H1 (cell line): Measurements from ENCODE around the gene CHPF2. TPM values are rescaled to one million over a fixed set of nuclear protein-coding genes. Genes with fewer than 3 reads are reported as not detected.

ENCODE experiments used
- CTCF ChIA-PET: fragments of 300-600 bp; sonication (Branson Sonifier 250); formaldehyde crosslinking; loops from one replicate; lab custom pipeline; 2021; ENCODE audit not compliant: partially characterized antibody; lab: Charles Lee
- POLR2A ChIA-PET: fragments of 300-600 bp; sonication (Branson Sonifier 250); formaldehyde crosslinking; loops from one replicate; lab custom pipeline; 2021; ENCODE audit warnings: inconsistent platforms; ENCODE audit not compliant: partially characterized antibody; lab: Charles Lee
- DNase-seq, 2 experiments: peaks; one replicate each; pipeline versions ENCODE4 v3.0.0 to v3.0.0-alpha.2; 2010 to 2022; ENCODE audit warnings: low spot score in 2 of 2, low read depth in 1 of 2, mixed read lengths in 1 of 2
- FAIRE-seq: peaks from 2 replicates; lab custom pipeline; 2011; peaks lifted over from hg19 to GRCh38; lab: Jason Lieb, UNC
- H2AFZ ChIP-seq: 2 replicates; pipeline ENCODE4 v1.8.1; 2012; ENCODE audit warnings: low read length, inconsistent platforms
- H2AK5ac ChIP-seq: 2 replicates; pipeline ENCODE4 v1.6.1; 2013; ENCODE audit warnings: low read depth, low read length
- H2BK120ac ChIP-seq: replicated peaks from 2 replicates; pipeline ENCODE3; 2013; ENCODE audit warnings: low read depth, low read length, inconsistent platforms
- H2BK12ac ChIP-seq: 2 replicates; pipeline ENCODE4 v1.6.1; 2013; ENCODE audit warnings: low read depth, low read length
- H2BK15ac ChIP-seq: 2 replicates; pipeline ENCODE4 v1.6.1; 2013; ENCODE audit warnings: low read length
- H2BK20ac ChIP-seq: 2 replicates; pipeline ENCODE4 v1.6.1; 2013; ENCODE audit warnings: low read length
- H2BK5ac ChIP-seq: 2 replicates; pipeline ENCODE4 v1.6.1; 2013; ENCODE audit warnings: low read depth, low read length
- H3K14ac ChIP-seq: 2 replicates; pipeline ENCODE4 v1.6.1; 2013; ENCODE audit warnings: inconsistent platforms; ENCODE audit not compliant: insufficient read length
- H3K18ac ChIP-seq: 2 replicates; pipeline ENCODE4 v1.6.1; 2013; ENCODE audit warnings: low read length; ENCODE audit errors: extremely low read depth
- H3K23ac ChIP-seq: 2 replicates; pipeline ENCODE4 v1.6.1; 2013; ENCODE audit warnings: inconsistent platforms; ENCODE audit not compliant: insufficient read length
- H3K23me2 ChIP-seq: 2 replicates; pipeline ENCODE4 v1.6.1; 2013; ENCODE audit warnings: low read depth, low read length
- H3K27ac ChIP-seq: 2 replicates; pipeline ENCODE4 v1.6.1; 2011; ENCODE audit warnings: low read depth, low read length, inconsistent platforms
- H3K27me3 ChIP-seq, 4 experiments: replicated peaks in 1 of 4; 1 replicate in 1 of 4; 2 replicates in 3 of 4; pipeline versions ENCODE4 v1.6.1 to v1.8.1; 2011 to 2013; ENCODE audit warnings: low read length in 3 of 4, mild to moderate bottlenecking in 3 of 4, inconsistent platforms in 2 of 4, mixed read lengths in 2 of 4, moderate library complexity in 1 of 4; ENCODE audit not compliant: control insufficient read depth in 3 of 4, insufficient read depth in 3 of 4; ENCODE audit errors: extremely low read depth in 1 of 4
- H3K36me3 ChIP-seq, 4 experiments: 2 replicates each; pipeline versions ENCODE4 v1.6.1 to v1.8.1; 2011 to 2013; ENCODE audit warnings: mild to moderate bottlenecking in 4 of 4, low read length in 3 of 4, moderate library complexity in 2 of 4, control low read depth in 1 of 4, inconsistent platforms in 1 of 4; ENCODE audit not compliant: insufficient read depth in 4 of 4, control insufficient read depth in 2 of 4
- H3K4ac ChIP-seq: replicated peaks from 2 replicates; pipeline ENCODE3; 2013; ENCODE audit warnings: low read length, low read depth, mixed read lengths, inconsistent platforms; ENCODE audit not compliant: insufficient read length
- H3K4me1 ChIP-seq, 4 experiments: replicated peaks in 1 of 4; 1 replicate in 1 of 4; 2 replicates in 3 of 4; pipeline versions ENCODE4 v1.6.1 to v1.8.1; 2011 to 2013; ENCODE audit warnings: low read length in 3 of 4, inconsistent platforms in 2 of 4, mixed read lengths in 1 of 4; ENCODE audit not compliant: insufficient read depth in 4 of 4, control insufficient read depth in 3 of 4
- H3K4me2 ChIP-seq, 2 experiments: 2 replicates each; pipeline versions ENCODE4 v1.6.1 to v1.8.1; 2011 to 2013; ENCODE audit warnings: low read depth in 2 of 2, low read length in 2 of 2, control low read depth in 1 of 2, inconsistent platforms in 1 of 2, mild to moderate bottlenecking in 1 of 2; ENCODE audit not compliant: insufficient read depth in 1 of 2
- H3K4me3 ChIP-seq, 4 experiments: fragments of 200-600, 300-600 bp in 1 of 4; sonication (generic), shearing (Covaris generic), sonication (Bioruptor Twin) in 1 of 4; 2 replicates each; pipeline versions ENCODE4 v1.5.1 to v1.8.1; 2011 to 2016; ENCODE audit warnings: low read length in 4 of 4, low read depth in 3 of 4, control low read depth in 2 of 4, inconsistent platforms in 2 of 4, mild to moderate bottlenecking in 2 of 4, mixed read lengths in 1 of 4, moderate library complexity in 1 of 4; ENCODE audit not compliant: insufficient read depth in 2 of 4; ENCODE audit errors: extremely low read depth in 1 of 4
- H3K56ac ChIP-seq: replicated peaks from 2 replicates; pipeline ENCODE3; 2013; ENCODE audit warnings: low read depth, mild to moderate bottlenecking, mixed read lengths, low read length, inconsistent platforms; ENCODE audit not compliant: insufficient read length
- H3K79me1 ChIP-seq: 2 replicates; pipeline ENCODE4 v1.6.1; 2013; ENCODE audit warnings: low read depth, low read length, control low read depth
- H3K79me2 ChIP-seq, 2 experiments: 2 replicates each; pipeline versions ENCODE4 v1.6.1 to v1.8.1; 2012 to 2013; ENCODE audit warnings: low read length in 2 of 2, mild to moderate bottlenecking in 2 of 2, inconsistent platforms in 1 of 2; ENCODE audit not compliant: insufficient read depth in 2 of 2, control insufficient read depth in 1 of 2
- H3K9ac ChIP-seq, 4 experiments: replicated peaks in 1 of 4; 1 replicate in 1 of 4; 2 replicates in 3 of 4; pipeline versions ENCODE4 v1.6.1 to v1.8.1; 2011 to 2013; ENCODE audit warnings: low read depth in 3 of 4, low read length in 3 of 4, control low read depth in 2 of 4, mild to moderate bottlenecking in 2 of 4, moderate library complexity in 2 of 4, inconsistent platforms in 1 of 4; ENCODE audit errors: extremely low read depth in 1 of 4
- H3K9me3 ChIP-seq, 2 experiments: 2 replicates each; pipeline versions ENCODE4 v1.6.1 to v1.8.1; 2012 to 2013; ENCODE audit warnings: mild to moderate bottlenecking in 2 of 2, moderate library complexity in 2 of 2, control low read depth in 1 of 2, inconsistent platforms in 1 of 2, low read depth in 1 of 2, low read length in 1 of 2, mixed read lengths in 1 of 2; ENCODE audit not compliant: insufficient read depth in 2 of 2
- H4K20me1 ChIP-seq, 2 experiments: replicated peaks in 1 of 2; 2 replicates each; pipeline versions ENCODE3 to v1.8.1; 2011 to 2013; ENCODE audit warnings: inconsistent platforms in 2 of 2, low read length in 2 of 2, mild to moderate bottlenecking in 1 of 2; ENCODE audit not compliant: insufficient read depth in 2 of 2, control insufficient read depth in 1 of 2
- H4K5ac ChIP-seq: 2 replicates; pipeline ENCODE4 v1.6.1; 2013; ENCODE audit warnings: low read length, low read depth, mixed read lengths, inconsistent platforms; ENCODE audit not compliant: insufficient read length
- H4K8ac ChIP-seq: 2 replicates; pipeline ENCODE4 v1.8.0; 2013; ENCODE audit warnings: mild to moderate bottlenecking, moderate library complexity, low read length, inconsistent platforms; ENCODE audit not compliant: insufficient read depth; ENCODE audit errors: extremely low read depth
- H4K91ac ChIP-seq: replicated peaks from 2 replicates; pipeline ENCODE3; 2013; ENCODE audit warnings: low read length, mixed read lengths, inconsistent platforms; ENCODE audit not compliant: insufficient read length
- BACH1 ChIP-seq: IDR thresholded peaks from 2 replicates; pipeline ENCODE4 v1.6.1; 2012; ENCODE audit warnings: low read length, improper control_type of control experiment
- CHD2 ChIP-seq: IDR thresholded peaks from 2 replicates; pipeline ENCODE4 v1.6.1; 2012; ENCODE audit warnings: low read length, improper control_type of control experiment
- GABPA ChIP-seq: IDR thresholded peaks from 2 replicates; pipeline ENCODE4 v1.6.1; 2011; ENCODE audit warnings: mild to moderate bottlenecking, low read length, moderate library complexity, borderline replicate concordance; ENCODE audit not compliant: insufficient read depth
- KDM1A ChIP-seq: fragments of 200-600, 300-600 bp; sonication (generic); IDR thresholded peaks from 2 replicates; pipeline ENCODE4 v1.7.1; 2016; ENCODE audit warnings: mild to moderate bottlenecking, low read length, borderline replicate concordance
- NRF1 ChIP-seq: IDR thresholded peaks from 2 replicates; pipeline ENCODE4 v1.6.1; 2011; ENCODE audit warnings: mild to moderate bottlenecking, low read depth, low read length, improper control_type of control experiment
- POLR2A ChIP-seq, 2 experiments: IDR thresholded peaks; 1 replicate in 1 of 2; 2 replicates in 1 of 2; pipeline ENCODE4 v1.6.1; 2011; ENCODE audit warnings: low read depth in 2 of 2, low read length in 2 of 2, mild to moderate bottlenecking in 2 of 2; ENCODE audit errors: control extremely low read depth in 1 of 2
- POLR2AphosphoS5 ChIP-seq: IDR thresholded peaks from 2 replicates; pipeline ENCODE4 v1.6.1; 2011; ENCODE audit warnings: low read depth, low read length
- SP1 ChIP-seq: IDR thresholded peaks from 2 replicates; pipeline ENCODE4 v1.6.1; 2011; ENCODE audit warnings: low read depth, low read length
- SP2 ChIP-seq: IDR thresholded peaks from 2 replicates; pipeline ENCODE4 v1.6.1; 2012; ENCODE audit warnings: mild to moderate bottlenecking, low read length, inconsistent platforms
- YY1 ChIP-seq: IDR thresholded peaks from 2 replicates; pipeline ENCODE4 v1.6.1; 2011; ENCODE audit warnings: low read depth, mild to moderate bottlenecking, low read length
- ZNF274 ChIP-seq: IDR thresholded peaks from 2 replicates; pipeline ENCODE4 v1.7.0; 2012; ENCODE audit warnings: low read length, borderline replicate concordance; ENCODE audit errors: extremely low read depth
- WGBS, 2 experiments: shearing (Covaris generic) in 1 of 2; methylation state at CpG; one replicate each; pipeline versions ENCODE4 v1.1.6 to v1.1.7; 2013 to 2015; ENCODE audit warnings: low lambda C conversion rate in 2 of 2, mixed read lengths in 2 of 2, inconsistent platforms in 1 of 2, low coverage in 1 of 2, missing lambda C conversion rate in 1 of 2; ENCODE audit not compliant: insufficient replicate concordance in 2 of 2, insufficient coverage in 1 of 2, insufficient read length in 1 of 2; ENCODE audit errors: extremely low coverage in 1 of 2, missing lambda C conversion rate in 1 of 2; 5-methylcytosine and 5-hydroxymethylcytosine counted together
- polyA plus RNA-seq, 7 experiments: library from polyadenylated mRNA; depleted of rRNA in 3 of 7; stranded (reverse) in 5 of 7; unstranded in 2 of 7; fragments of >200 nt in 5 of 7; fragments of 200-250 nt in 2 of 7; gene quantifications; 1 replicate in 5 of 7; 2 replicates in 1 of 7; 4 replicates in 1 of 7; pipeline versions ENCODE4 v1.2.1 to v1.2.3, GENCODE V29; 2011 to 2013; ENCODE audit warnings: missing spikeins in 2 of 7, mixed read lengths in 2 of 7
- total RNA-seq: library from RNA; stranded (reverse); fragmentation: NEBNext Ultra II Directional; extraction: Animal tissue kit (Norgen Biotek cat#: 25700); gene quantifications from 2 replicates; pipeline ENCODE4 v1.2.1, GENCODE V29; 2021
- TF ChIP-seq, protein P1 (sequence below): IDR thresholded peaks from 2 replicates; pipeline ENCODE4 v1.6.1; 2012; ENCODE audit warnings: inconsistent platforms

Gene CHPF2
- total and polyA plus RNA-seq, 2 of the 8 experiments (the other 6 are each of a cell fraction or from before 2014, with no cell fraction given) = 14.4 to 20.6 TPM

DNA sequence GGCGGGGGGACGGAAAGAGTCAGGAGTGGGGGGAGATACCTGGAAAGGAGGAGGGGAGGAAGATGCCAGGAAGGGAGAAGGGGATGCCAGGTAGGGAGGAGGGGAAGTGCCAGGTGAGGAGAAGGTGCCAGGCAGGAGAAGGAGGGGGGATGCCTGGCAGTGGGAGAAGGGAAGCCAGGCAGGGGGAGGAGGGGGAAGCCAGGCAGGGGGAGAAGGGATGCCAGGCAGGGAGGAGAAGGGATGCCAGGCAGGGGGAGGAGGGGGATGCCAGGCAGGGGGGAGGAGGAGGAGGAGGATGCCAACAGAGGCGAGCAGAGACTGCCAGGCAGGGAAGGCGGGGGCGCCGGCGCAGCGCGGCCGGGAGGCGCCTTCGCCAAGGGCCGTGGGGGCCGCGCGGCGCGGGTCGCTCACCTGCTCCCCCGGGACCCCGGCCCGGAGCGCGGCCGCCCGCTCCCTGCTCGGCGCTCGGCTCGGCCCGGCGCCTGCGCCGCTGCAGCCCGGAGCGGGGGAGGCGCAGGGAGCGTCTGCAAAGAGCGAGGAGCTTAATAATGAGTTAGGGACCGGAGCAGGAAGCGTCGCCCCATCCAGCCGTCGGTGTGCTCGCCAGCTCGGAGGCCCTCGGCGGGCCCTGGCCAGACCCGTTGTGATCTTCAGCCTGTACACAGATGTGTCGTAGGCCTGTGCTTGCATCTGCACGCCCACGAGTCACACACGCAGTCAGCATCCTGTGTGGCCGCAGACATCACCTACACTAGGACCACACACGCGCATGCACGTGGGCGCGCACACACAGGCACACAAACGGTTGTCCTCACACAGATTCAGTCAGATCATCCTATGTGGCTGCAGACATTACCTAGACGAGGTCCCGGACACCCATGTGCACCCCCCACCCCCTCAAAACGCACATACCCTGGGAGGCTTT is 44.6 kb downstream of the CHPF2 start:
- Histone ChIP-seq H2BK5ac (peak overlapping the region; percentile 18; the same call in 1 of the 2 replicates), H3K79me2 (no peaks in the 10 kb centered on the region), H3K23ac (no peak overlapping the region), H3K14ac (no peak overlapping the region), H4K91ac (peak overlapping the region; percentile 31), H2BK15ac (peak overlapping the region; percentile 61), H3K23me2 (peaks cover 10% of the 10 kb centered on the region; the same call in 1 of the 2 replicates), H4K5ac (peak overlapping the region; percentile 67), H4K20me1 (peaks cover 0 to 1% of the 10 kb centered on the region in 2 experiments), H2BK120ac (no peak overlapping the region), H3K4me2 (peak overlapping the region; percentile 71 to 81), H2BK20ac (no peak overlapping the region), H3K27me3 (peaks cover 0 to 25% (median 19%) of the 10 kb centered on the region in 4 experiments; a peak in 6 of 7 replicates), H2BK12ac (peak overlapping the region; percentile 82; the same call in 1 of the 2 replicates), H3K4me1 (peaks cover 0 to 15% (median 10%) of the 10 kb centered on the region in 4 experiments; a peak in 6 of 7 replicates), H3K9me3 (no peaks in the 10 kb centered on the region), H3K9ac (peak overlapping the region in 1 of 4 experiments; percentile 54; a peak in 1 of 7 replicates), H2AK5ac (no peak overlapping the region), H3K79me1 (no peaks in the 10 kb centered on the region), H3K56ac (no peak overlapping the region), H3K18ac (no peak overlapping the region), H3K4me3 (peak overlapping the region; percentile 23 to 63 (median 42); a peak in 7 of 8 replicates), H3K36me3 (no peaks in the 10 kb centered on the region), H3K4ac (no peak overlapping the region), H2AFZ (peak overlapping the region; percentile 100), H4K8ac (peak overlapping the region; percentile 28; the same call in 1 of the 2 replicates), H3K27ac (no peak overlapping the region)
- POLR2A ChIA-PET = interaction anchor here (0.8 to 1.1 kb wide), 5 partner anchors 10 to 243 kb away, joined by 3 read pairs; partner anchors contain the start of gene RHEB
- CTCF ChIA-PET = interaction anchor here (0.5 to 3.1 kb wide), 3 partner anchors 8 to 166 kb away, joined by 3 to 18 read pairs (median 4); no protein-coding TSS in a partner anchor
- peak; percentile 23 to 74 for DNase-seq
- 20% methylated on average over 35 of the region's 63 CpGs; no CpG with 5 or more reads in 1 of the 2 experiments for WGBS, 2 experiments
- FAIRE-seq = no peak
- peak; percentile 52 for TF ChIP-seq NRF1
- TF ChIP-seq, protein P1, sequence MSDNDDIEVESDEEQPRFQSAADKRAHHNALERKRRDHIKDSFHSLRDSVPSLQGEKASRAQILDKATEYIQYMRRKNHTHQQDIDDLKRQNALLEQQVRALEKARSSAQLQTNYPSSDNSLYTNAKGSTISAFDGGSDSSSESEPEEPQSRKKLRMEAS = peak; percentile 83
- no peak for TF ChIP-seq POLR2A (IDR thresholded peaks at IDR 0.05; ENCODE audit: control extremely low read depth in 1 of 2, low read depth in 2 of 2, low read length in 2 of 2)
- no peak for TF ChIP-seq CHD2
- no peak for TF ChIP-seq GABPA
- no peak for TF ChIP-seq POLR2AphosphoS5
- no peak for TF ChIP-seq KDM1A
- TF ChIP-seq ZNF274 = no peak
- TF ChIP-seq SP2 = no peak
- TF ChIP-seq BACH1 = no peak
- TF ChIP-seq YY1 = 0 out of 2 replicates have a peak, but pooled peaks have one; percentile 27
- no peak for TF ChIP-seq SP1
